Esophagus muscularis mucosa (tissue), 4 donors: ENCODE results near the gene RRP8. TPM values are rescaled to one million over a fixed set of nuclear protein-coding genes. Genes with fewer than 3 reads are reported as not detected.
A peak's percentile ranks its signal among the peaks of the same experiment; 100 is the strongest.

Source experiments
- DNase-seq: peaks from one replicate; pipeline ENCODE4 v3.0.0-alpha.2; 2017; ENCODE audit errors: extremely low spot score
- H3K27ac ChIP-seq, 4 donors: fragments of 200-600 bp; sonication (generic); replicated peaks in 1 of 4; 1 replicate in 3 of 4; 2 replicates in 1 of 4; pipeline ENCODE4 v1.5.1; 2016 to 2019; ENCODE audit warnings: mild to moderate bottlenecking in 1 of 4
- H3K27me3 ChIP-seq, 4 donors: fragments of 200-600 bp; sonication (generic); one replicate each; pipeline versions ENCODE4 v1.5.1 to v1.6.0; 2016 to 2019
- H3K36me3 ChIP-seq, 4 donors: fragments of 200-600 bp; sonication (generic); one replicate each; pipeline ENCODE4 v1.5.1; 2016 to 2019
- H3K4me1 ChIP-seq, 4 donors: fragments of 200-600 bp; sonication (generic); one replicate each; pipeline ENCODE4 v1.5.1; 2016 to 2019
- H3K4me3 ChIP-seq, 4 donors: fragments of 200-600 bp; sonication (generic); 1 replicate in 2 of 4; 2 replicates in 2 of 4; pipeline ENCODE4 v1.5.1; 2016 to 2019; ENCODE audit warnings: mild to moderate bottlenecking in 4 of 4, moderate library complexity in 1 of 4
- H3K9me3 ChIP-seq, 4 donors: fragments of 200-600 bp; sonication (generic); 1 replicate in 3 of 4; 2 replicates in 1 of 4; pipeline ENCODE4 v1.5.1; 2016 to 2019
- CTCF ChIP-seq, 3 experiments: fragments of 200-600 bp in 2 of 3; fragments of 450-650 bp in 1 of 3; sonication (generic) in 2 of 3; IDR thresholded peaks; one replicate each; pipeline ENCODE4 v1.5.1; 2017 to 2019; ENCODE audit warnings: antibody characterized with exemption in 3 of 3, mild to moderate bottlenecking in 2 of 3, moderate library complexity in 1 of 3
- EP300 ChIP-seq: sonication (generic); formaldehyde crosslinking; IDR thresholded peaks from one replicate; pipeline ENCODE4 v1.6.1; 2017; ENCODE audit warnings: antibody characterized with exemption
- POLR2A ChIP-seq: fragments of 450-650 bp; IDR thresholded peaks from one replicate; pipeline ENCODE4 v1.6.1; 2017; ENCODE audit warnings: antibody characterized with exemption, moderate library complexity, mild to moderate bottlenecking, low read depth
- POLR2AphosphoS5 ChIP-seq, 2 donors: sonication (generic); formaldehyde crosslinking; IDR thresholded peaks; one replicate each; pipeline ENCODE4 v1.6.1; 2017; ENCODE audit warnings: antibody characterized with exemption in 2 of 2
- WGBS: methylation state at CpG from one replicate; pipeline ENCODE4 v1.1.5; 2018; 5-methylcytosine and 5-hydroxymethylcytosine counted together
- intact Hi-C: fragments of 100-400 bp; cut with DNase I; formaldehyde crosslinking; loops from one replicate; pipeline ENCODE4 v1.15.1; 2023
- total RNA-seq, 4 donors: library from RNA; depleted of rRNA; stranded (reverse); fragments of >200 nt; gene quantifications; one replicate each; pipeline versions ENCODE4 v1.1.0 to v1.2.1, GENCODE V29; 2016

The RRP8 gene
- total RNA-seq, 4 donors from 2014 or later, result 12.4 to 34.0 (median 27.0) TPM

GRCh38 chr11:6615046-6615445 is 11.6 kb upstream of the RRP8 start:
- TF ChIP-seq CTCF (IDR thresholded peaks at IDR 0.05) (no peak), POLR2A (no peak), EP300 (no peak), POLR2AphosphoS5 (IDR thresholded peaks at IDR 0.05) (no peak)
- Histone ChIP-seq H3K27ac (peak overlapping the region in 3 of 4 donors; percentile 8 to 98 (median 98)), H3K9me3 (no peaks in the 10 kb centered on the region), H3K4me3 (no peak overlapping the region), H3K27me3 (no peaks in the 10 kb centered on the region), H3K36me3 (peaks cover 8 to 52% (median 39%) of the 10 kb centered on the region in 4 donors), H3K4me1 (peaks cover 37 to 64% (median 55%) of the 10 kb centered on the region in 4 donors)
- intact Hi-C loops, result no loop called here
- 94% methylated on average over 4 of the region's 5 CpGs for WGBS
- DNase-seq, result no peak

DNA sequence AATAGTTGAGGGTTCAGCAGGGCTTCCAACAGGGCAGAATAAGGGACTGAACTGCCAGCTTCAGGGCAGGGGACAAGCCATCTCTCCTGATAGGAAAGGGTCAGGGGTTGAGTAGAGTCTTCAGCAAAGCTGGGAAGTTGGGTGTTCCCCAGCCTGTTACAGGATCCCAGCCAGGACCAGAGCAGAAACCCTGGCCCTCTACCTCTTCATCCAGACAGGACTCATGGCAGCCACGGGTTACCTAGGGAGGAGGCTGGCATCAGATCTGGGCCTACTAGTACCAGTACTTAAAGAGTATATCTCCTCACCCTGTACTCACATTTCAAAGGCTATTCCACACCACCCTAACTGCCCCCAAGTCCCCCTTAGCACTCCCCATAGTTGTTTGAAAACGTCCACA is 11.0 kb upstream of the RRP8 start:
- Histone ChIP-seq H3K36me3 (peaks cover 14 to 58% (median 45%) of the 10 kb centered on the region in 4 donors), H3K4me3 (no peak overlapping the region), H3K4me1 (peaks cover 34 to 64% (median 57%) of the 10 kb centered on the region in 4 donors), H3K27ac (peak overlapping the region; percentile 25 to 98 (median 98)), H3K9me3 (no peaks in the 10 kb centered on the region), H3K27me3 (no peaks in the 10 kb centered on the region)
- 94% methylated on average over 2 of the region's 2 CpGs for WGBS
- no peak for DNase-seq
- TF ChIP-seq CTCF (IDR thresholded peaks at IDR 0.05), result no peak
- TF ChIP-seq POLR2AphosphoS5 (IDR thresholded peaks at IDR 0.05), result no peak
- TF ChIP-seq POLR2A, result no peak
- TF ChIP-seq EP300, result no peak
- intact Hi-C loops, result no loop called here

DNA sequence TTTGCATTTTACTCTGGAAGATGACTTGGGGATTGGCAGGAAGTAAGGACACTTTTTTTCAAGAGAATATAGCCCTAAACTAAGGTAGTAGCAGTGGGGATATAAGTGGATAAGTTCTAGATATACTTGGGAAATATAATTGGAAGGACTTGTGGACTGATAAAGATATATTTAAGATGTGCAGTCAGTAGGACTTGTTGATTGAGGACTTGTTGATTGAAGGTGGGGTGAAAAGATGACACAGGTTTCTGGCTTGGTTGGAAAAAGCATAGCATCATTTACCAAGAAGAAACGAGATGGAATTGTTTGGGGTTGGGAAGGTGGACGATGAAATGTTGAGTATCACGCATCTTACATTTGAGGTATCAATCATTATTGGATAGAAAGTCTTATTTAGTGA is 10.1 kb upstream of the RRP8 start:
- 93% methylated on average over 3 of the region's 3 CpGs for WGBS
- peaks cover 23 to 67% (median 55%) of the 10 kb centered on the region in 4 donors for H3K36me3 ChIP-seq
- no peaks in the 10 kb centered on the region for H3K27me3 ChIP-seq
- no peaks in the 10 kb centered on the region for H3K9me3 ChIP-seq
- TF ChIP-seq POLR2A (no peak), CTCF (IDR thresholded peaks at IDR 0.05) (no peak), EP300 (no peak), POLR2AphosphoS5 (IDR thresholded peaks at IDR 0.05) (no peak)
- no peak for DNase-seq
- peak overlapping the region in 2 of 4 donors; percentile 87 to 88 for H3K4me3 ChIP-seq
- intact Hi-C loops, result loop anchor here (2.0 kb wide), 1 partner anchor 69 kb away; the partner anchor contains the start of gene MRPL17
- peak overlapping the region; percentile 97 to 98 (median 98) for H3K27ac ChIP-seq
- H3K4me1 ChIP-seq, result peaks cover 35 to 69% (median 61%) of the 10 kb centered on the region in 4 donors

DNA sequence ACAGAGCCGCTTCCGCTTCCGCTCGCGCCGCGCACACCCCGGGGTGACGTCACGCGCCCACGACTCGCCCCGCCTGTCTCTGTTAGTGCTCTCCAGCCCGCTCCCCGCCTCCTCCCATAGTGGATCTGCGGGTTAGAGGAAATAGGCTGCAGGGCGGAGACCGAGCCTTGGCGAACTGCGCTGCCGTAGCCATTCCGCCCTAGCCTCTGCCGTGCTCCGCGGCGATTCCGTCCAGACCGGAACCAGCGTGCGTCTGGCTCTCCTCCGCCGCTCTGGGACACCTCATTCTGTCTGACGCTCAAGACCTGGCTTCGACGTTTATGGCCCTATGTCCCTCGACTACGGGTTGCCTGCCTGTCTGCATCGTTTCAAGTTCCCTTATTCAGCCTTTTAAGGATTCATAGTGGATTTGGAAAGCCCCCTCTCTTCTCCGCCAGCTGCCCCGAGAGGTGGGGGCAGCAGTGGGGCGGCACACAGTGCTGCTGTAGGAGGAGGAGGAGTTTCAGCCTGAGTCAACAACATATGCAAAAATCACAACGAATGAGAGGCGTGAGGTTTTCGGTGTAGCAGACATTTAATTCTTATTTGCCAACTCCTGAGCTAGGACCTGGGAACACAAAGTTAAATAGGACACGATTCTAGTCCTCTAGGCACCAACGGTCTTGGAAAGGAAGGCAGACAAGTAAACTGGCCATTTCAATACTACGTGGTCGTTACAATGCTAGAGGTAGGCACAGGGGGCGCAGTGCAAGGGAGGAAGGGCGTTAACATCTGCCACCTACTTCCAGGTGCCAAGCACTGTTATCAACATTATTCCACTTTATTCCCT is 9.0 kb upstream of the RRP8 start, which contains the start of gene TAF10:
TSS of gene TAF10 (minus strand) at position 4 of the 829 bp plus-strand sequence. CDS start 27 bp downstream, outside the sequence.
- intact Hi-C loops, result loop anchor here (2.0 kb wide), 1 partner anchor 70 kb away; the partner anchor contains the start of gene MRPL17
- Histone ChIP-seq H3K9me3 (no peaks in the 10 kb centered on the region), H3K4me3 (peak within 1 kb of the TSS; percentile 79 to 98 (median 88)), H3K36me3 (peaks cover 30 to 75% (median 64%) of the 10 kb centered on the region in 4 donors), H3K27me3 (no peaks in the 10 kb centered on the region), H3K4me1 (peaks cover 40 to 69% (median 61%) of the 10 kb centered on the region in 4 donors), H3K27ac (peak within 1 kb of the TSS; percentile 97 to 98 (median 98))
- peak; percentile 98 for DNase-seq
- peak in 1 of 2 donors; percentile 98 for TF ChIP-seq POLR2AphosphoS5 (IDR thresholded peaks at IDR 0.05)
- no peak for TF ChIP-seq EP300
- peak; percentile 82 for TF ChIP-seq POLR2A
- TF ChIP-seq CTCF (IDR thresholded peaks at IDR 0.05), result peak; percentile 24 to 54 (median 52)
- 2% methylated on average over 17 of the region's 51 CpGs for WGBS
